Upper lobe of left lung (tissue), 6 donors: ENCODE measurements around the gene ANO2. TPM values are rescaled to one million over a fixed set of nuclear protein-coding genes. Genes with fewer than 3 reads are reported as not detected.

Experiments
- ATAC-seq, 2 donors: fragments of 200-7000 bp; cut with Tn5 transposase; one replicate each; pipeline ENCODE4 v1.9.1; 2022; ENCODE audit warnings: mild to moderate bottlenecking in 2 of 2, moderate library complexity in 2 of 2; ENCODE audit not compliant: low FRiP score in 2 of 2
- DNase-seq, 2 donors: peaks; one replicate each; pipeline ENCODE4 v3.0.0-alpha.2; 2019 to 2020
- H3K27ac ChIP-seq, 4 donors: fragments of 200-600 bp; sonication (generic); one replicate each; pipeline ENCODE4 v1.5.1; 2016 to 2019
- H3K27me3 ChIP-seq, 4 donors: fragments of 200-600 bp; sonication (generic); one replicate each; pipeline ENCODE4 v1.5.1; 2017 to 2019
- H3K36me3 ChIP-seq, 4 donors: fragments of 200-600 bp; sonication (generic); one replicate each; pipeline ENCODE4 v1.5.1; 2016 to 2019
- H3K4me1 ChIP-seq, 4 donors: fragments of 200-600 bp; sonication (generic); one replicate each; pipeline ENCODE4 v1.5.1; 2018 to 2019
- H3K4me3 ChIP-seq, 4 donors: fragments of 200-600 bp; sonication (generic); one replicate each; pipeline ENCODE4 v1.5.1; 2017 to 2019; ENCODE audit warnings: mild to moderate bottlenecking in 2 of 4, moderate library complexity in 1 of 4
- H3K9me3 ChIP-seq, 4 donors: fragments of 200-600 bp; sonication (generic); one replicate each; pipeline ENCODE4 v1.5.1; 2018 to 2019
- EP300 ChIP-seq, 4 donors: sonication (generic); formaldehyde crosslinking; IDR thresholded peaks; one replicate each; pipeline ENCODE4 v1.5.1; 2017; ENCODE audit warnings: antibody characterized with exemption in 4 of 4, control low read depth in 2 of 4
- POLR2A ChIP-seq, 4 donors: fragments of 450-650 bp; IDR thresholded peaks; one replicate each; pipeline ENCODE4 v1.5.1; 2016 to 2017; ENCODE audit warnings: antibody characterized with exemption in 4 of 4, mild to moderate bottlenecking in 2 of 4
- POLR2AphosphoS5 ChIP-seq, 2 donors: sonication (generic); formaldehyde crosslinking; IDR thresholded peaks; one replicate each; pipeline ENCODE4 v1.5.1; 2017; ENCODE audit warnings: antibody characterized with exemption in 2 of 2
- WGBS, 2 donors: methylation state at CpG; one replicate each; pipeline ENCODE4 v1.1.5; 2017 to 2018; 5-methylcytosine and 5-hydroxymethylcytosine counted together
- total RNA-seq, 6 donors: library from RNA; depleted of rRNA in 4 of 6; stranded (reverse); fragments of >200 nt in 4 of 6; gene quantifications; one replicate each; pipeline versions ENCODE4 v1.1.0 to v1.2.1, GENCODE V29; 2016 to 2021
- TF ChIP-seq, protein P1 (sequence below), 6 experiments: fragments of 450-650 bp in 4 of 6; fragments of 200-600 bp in 2 of 6; sonication (generic) in 2 of 6; IDR thresholded peaks; one replicate each; pipeline ENCODE4 v1.5.1; 2016 to 2019; ENCODE audit warnings: antibody characterized with exemption in 6 of 6
- donor health status: DM: no; HTN: no; CAD: no; lungs with moderate emphysema.
- donor health status: DM: no; HTN: yes; CAD: no; lungs with severe emphysema.

Gene ANO2
- total RNA-seq, 6 donors from 2014 or later: 4.4 to 78.6 (median 17.5) TPM

DNA sequence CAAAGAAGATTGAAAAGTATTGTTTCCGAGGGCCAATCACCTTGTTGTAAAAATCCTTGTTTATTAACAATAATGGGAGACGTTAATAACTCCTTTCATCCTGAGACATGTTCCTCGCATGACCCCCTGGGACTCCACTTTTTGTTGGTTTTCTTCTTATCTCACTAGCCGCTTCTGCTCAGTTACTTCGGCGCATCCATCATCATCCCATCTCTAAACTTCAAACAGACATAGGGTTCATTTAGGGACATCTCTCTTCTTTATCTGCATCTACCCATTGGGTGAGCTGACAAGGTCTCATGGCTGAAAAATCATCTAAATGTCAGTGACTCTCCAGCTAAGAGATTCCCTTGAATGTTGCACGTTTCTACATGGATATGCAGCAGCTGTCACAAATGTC lies 252.2 kb downstream of the ANO2 start:
- H3K4me1 ChIP-seq: peaks cover 0 to 7% (median 2%) of the 10 kb centered on the region in 4 donors
- no peaks in the 10 kb centered on the region for H3K27me3 ChIP-seq
- no peak overlapping the region for H3K4me3 ChIP-seq
- H3K27ac ChIP-seq: no peak overlapping the region
- H3K36me3 ChIP-seq: no peaks in the 10 kb centered on the region
- H3K9me3 ChIP-seq: peaks cover 0 to 7% (median 4%) of the 10 kb centered on the region in 4 donors
- no peak for TF ChIP-seq POLR2AphosphoS5 (IDR thresholded peaks at IDR 0.05)
- no peak for TF ChIP-seq EP300 (IDR thresholded peaks at IDR 0.05)
- TF ChIP-seq, protein P1, sequence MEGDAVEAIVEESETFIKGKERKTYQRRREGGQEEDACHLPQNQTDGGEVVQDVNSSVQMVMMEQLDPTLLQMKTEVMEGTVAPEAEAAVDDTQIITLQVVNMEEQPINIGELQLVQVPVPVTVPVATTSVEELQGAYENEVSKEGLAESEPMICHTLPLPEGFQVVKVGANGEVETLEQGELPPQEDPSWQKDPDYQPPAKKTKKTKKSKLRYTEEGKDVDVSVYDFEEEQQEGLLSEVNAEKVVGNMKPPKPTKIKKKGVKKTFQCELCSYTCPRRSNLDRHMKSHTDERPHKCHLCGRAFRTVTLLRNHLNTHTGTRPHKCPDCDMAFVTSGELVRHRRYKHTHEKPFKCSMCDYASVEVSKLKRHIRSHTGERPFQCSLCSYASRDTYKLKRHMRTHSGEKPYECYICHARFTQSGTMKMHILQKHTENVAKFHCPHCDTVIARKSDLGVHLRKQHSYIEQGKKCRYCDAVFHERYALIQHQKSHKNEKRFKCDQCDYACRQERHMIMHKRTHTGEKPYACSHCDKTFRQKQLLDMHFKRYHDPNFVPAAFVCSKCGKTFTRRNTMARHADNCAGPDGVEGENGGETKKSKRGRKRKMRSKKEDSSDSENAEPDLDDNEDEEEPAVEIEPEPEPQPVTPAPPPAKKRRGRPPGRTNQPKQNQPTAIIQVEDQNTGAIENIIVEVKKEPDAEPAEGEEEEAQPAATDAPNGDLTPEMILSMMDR (IDR thresholded peaks at IDR 0.05): no peak
- TF ChIP-seq POLR2A (IDR thresholded peaks at IDR 0.05): no peak
- ATAC-seq (no peak), DNase-seq (no peak)
- 84 to 87% methylated on average over 7 of the region's 7 CpGs for WGBS, 2 donors

DNA sequence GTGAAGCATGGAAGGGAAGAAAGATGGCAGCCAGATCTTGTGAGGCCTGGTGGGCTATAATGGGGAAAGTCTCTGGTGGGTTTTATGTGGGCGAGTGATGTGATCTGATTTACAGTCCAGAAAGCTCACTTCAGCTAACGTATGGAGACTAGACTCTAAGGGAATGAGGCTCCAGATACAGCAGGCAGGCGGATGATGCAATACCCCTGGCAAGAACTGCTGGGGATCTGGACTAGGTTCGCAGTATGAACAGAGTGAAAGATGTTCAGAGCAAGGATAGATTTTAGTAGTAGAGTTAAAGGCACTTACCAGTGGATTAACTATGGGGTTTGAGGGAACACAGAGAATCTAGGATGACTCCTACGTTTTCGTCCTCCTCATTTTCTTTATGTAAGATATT lies 253.1 kb downstream of the ANO2 start:
- DNase-seq: no peak
- H3K27ac ChIP-seq: no peak overlapping the region
- no peaks in the 10 kb centered on the region for H3K9me3 ChIP-seq
- 69 to 71% methylated on average over 6 of the region's 6 CpGs for WGBS, 2 donors
- H3K4me3 ChIP-seq: no peak overlapping the region
- no peaks in the 10 kb centered on the region for H3K36me3 ChIP-seq
- ATAC-seq: no peak
- H3K4me1 ChIP-seq: peaks cover 0 to 7% (median 2%) of the 10 kb centered on the region in 4 donors
- H3K27me3 ChIP-seq: no peaks in the 10 kb centered on the region
- TF ChIP-seq POLR2A (IDR thresholded peaks at IDR 0.05) (no peak), POLR2AphosphoS5 (IDR thresholded peaks at IDR 0.05) (no peak)
- TF ChIP-seq, protein P1 (IDR thresholded peaks at IDR 0.05): no peak

DNA sequence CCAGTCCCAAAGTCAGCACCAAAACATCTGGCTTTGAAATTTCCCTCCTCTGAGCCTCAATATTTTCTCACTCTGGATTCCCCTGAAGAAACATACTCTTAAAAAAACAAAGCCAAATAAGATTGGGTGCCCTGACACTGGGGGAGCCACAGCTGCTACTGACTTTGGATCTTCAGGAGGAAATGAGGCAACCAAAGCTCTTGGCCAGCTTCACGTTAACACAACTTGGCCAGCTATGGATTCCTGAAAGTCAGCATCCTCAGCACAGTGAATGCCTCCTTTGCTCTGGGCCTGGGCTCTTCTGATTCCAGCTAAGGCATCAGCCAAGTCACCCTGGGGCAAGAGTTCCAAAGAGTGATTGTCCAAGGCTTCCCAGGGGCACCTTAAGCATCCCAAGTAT lies 254.8 kb downstream of the ANO2 start:
- TF ChIP-seq EP300 (IDR thresholded peaks at IDR 0.05): no peak
- TF ChIP-seq, protein P1 (IDR thresholded peaks at IDR 0.05): no peak
- no peak for TF ChIP-seq POLR2AphosphoS5 (IDR thresholded peaks at IDR 0.05)
- no peak for TF ChIP-seq POLR2A (IDR thresholded peaks at IDR 0.05)
- Histone ChIP-seq H3K4me3 (no peak overlapping the region), H3K36me3 (no peaks in the 10 kb centered on the region), H3K9me3 (no peaks in the 10 kb centered on the region), H3K4me1 (peaks cover 0 to 7% (median 0%) of the 10 kb centered on the region in 4 donors), H3K27ac (no peak overlapping the region), H3K27me3 (no peaks in the 10 kb centered on the region)
- no peak for DNase-seq
- WGBS, 2 donors: 75 to 79% methylated on average over 1 of the region's 1 CpG
- ATAC-seq: no peak

DNA sequence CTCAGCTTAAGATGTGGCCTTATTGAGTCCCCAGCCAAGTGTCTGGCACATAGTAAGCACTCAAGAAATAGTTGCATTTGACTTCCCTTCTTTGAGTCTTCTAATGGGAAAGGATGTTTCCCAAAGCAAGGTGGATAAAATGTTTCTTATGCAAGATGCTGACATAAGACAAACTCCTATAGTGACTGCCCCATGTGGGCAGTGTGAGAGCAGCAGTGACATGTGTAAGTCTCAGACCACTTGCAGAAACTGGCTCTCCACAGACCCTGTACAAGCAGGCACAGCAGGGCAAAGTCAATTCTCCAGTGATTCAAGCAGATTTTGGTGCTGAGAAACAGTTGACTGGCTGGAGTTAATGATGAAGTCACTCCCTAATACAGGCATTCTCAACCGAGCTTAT lies 255.3 kb downstream of the ANO2 start:
- 67 to 86% methylated on average over 1 of the region's 1 CpG for WGBS, 2 donors
- H3K27me3 ChIP-seq: no peaks in the 10 kb centered on the region
- ATAC-seq (no peak), DNase-seq (no peak)
- no peak for TF ChIP-seq POLR2AphosphoS5 (IDR thresholded peaks at IDR 0.05)
- no peak overlapping the region for H3K27ac ChIP-seq
- no peak overlapping the region for H3K4me3 ChIP-seq
- peaks cover 0 to 3% (median 0%) of the 10 kb centered on the region in 4 donors for H3K4me1 ChIP-seq
- H3K9me3 ChIP-seq: no peaks in the 10 kb centered on the region
- H3K36me3 ChIP-seq: no peaks in the 10 kb centered on the region

DNA sequence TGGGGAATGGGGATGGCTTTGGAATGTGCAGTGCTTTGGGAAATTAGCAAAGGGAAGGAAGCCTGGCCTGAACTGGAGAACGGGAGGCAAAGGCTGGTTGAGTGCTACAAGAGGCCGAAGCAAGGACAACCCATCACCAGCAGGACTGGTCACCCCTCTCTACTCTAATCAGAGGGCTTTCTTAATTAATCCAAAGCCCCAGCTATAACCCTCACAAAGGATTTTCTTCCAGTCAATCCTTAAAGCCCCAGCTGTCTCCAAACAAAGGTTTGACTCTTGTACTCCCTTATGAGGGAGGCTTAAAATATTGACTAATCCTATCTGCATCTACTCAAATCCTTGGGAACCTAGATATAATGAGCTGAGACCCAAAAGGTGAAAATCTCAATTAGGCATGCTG lies 256.8 kb downstream of the ANO2 start:
- no peak overlapping the region for H3K4me3 ChIP-seq
- no peak for DNase-seq
- no peaks in the 10 kb centered on the region for H3K9me3 ChIP-seq
- no peaks in the 10 kb centered on the region for H3K36me3 ChIP-seq
- WGBS, 2 donors: 67 to 82% methylated on average over 2 of the region's 2 CpGs
- ATAC-seq: no peak
- no peaks in the 10 kb centered on the region for H3K4me1 ChIP-seq
- no peak overlapping the region for H3K27ac ChIP-seq
- no peaks in the 10 kb centered on the region for H3K27me3 ChIP-seq
- TF ChIP-seq POLR2AphosphoS5 (IDR thresholded peaks at IDR 0.05) (no peak), POLR2A (IDR thresholded peaks at IDR 0.05) (no peak), EP300 (IDR thresholded peaks at IDR 0.05) (no peak)
- TF ChIP-seq, protein P1 (IDR thresholded peaks at IDR 0.05): no peak
